Amygdala (tissue), 56 donors: Measurements from ENCODE around the gene SPACDR.
"Not testable (repeated sequence)": the region's sequence is repeated elsewhere in the genome, so short reads cannot be mapped to it uniquely, and the experiment has no call there.

ENCODE experiments used
- DNase-seq, 56 donors: peaks; one replicate each; lab custom pipeline; 2025; lab: John Stamatoyannopoulos, UW

SPACDR gene

GRCh38 chr7:100464210-100464660 is at the start of gene SPACDR:
Gene SPACDR (minus strand): TSS chr7:100464260. CDS start chr7:100464025, 235 bp downstream.
- DNase-seq = no peak

DNA sequence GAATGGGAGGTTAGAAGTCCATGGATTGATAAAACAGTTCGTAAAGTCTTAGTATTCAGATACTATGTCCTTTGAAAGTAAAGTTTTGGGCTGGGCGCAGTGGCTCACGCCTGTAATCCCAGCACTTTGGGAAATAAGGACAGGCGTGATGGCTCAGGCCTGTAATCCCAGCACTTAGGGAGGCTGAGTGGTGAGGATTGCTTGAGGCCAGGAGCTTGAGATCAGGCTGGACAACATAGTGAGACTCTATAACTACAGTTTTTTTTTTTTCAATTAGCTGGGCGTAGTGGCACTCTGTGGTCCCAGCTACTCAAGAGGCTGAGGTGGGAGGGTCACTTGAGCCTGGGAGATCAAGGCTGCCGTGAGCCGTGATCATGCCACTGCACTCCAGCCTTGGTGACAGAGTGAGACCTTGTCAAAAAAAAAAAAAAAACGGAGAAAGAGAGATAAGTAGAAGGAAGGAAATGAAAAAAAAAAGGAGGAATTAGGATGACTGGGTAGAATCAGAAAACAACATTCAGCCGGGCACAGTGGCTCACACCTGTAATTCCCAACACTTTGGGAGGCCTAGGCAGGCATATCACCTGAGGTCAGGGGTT is 49.3 kb upstream of the SPACDR start:
- no peak for DNase-seq

DNA sequence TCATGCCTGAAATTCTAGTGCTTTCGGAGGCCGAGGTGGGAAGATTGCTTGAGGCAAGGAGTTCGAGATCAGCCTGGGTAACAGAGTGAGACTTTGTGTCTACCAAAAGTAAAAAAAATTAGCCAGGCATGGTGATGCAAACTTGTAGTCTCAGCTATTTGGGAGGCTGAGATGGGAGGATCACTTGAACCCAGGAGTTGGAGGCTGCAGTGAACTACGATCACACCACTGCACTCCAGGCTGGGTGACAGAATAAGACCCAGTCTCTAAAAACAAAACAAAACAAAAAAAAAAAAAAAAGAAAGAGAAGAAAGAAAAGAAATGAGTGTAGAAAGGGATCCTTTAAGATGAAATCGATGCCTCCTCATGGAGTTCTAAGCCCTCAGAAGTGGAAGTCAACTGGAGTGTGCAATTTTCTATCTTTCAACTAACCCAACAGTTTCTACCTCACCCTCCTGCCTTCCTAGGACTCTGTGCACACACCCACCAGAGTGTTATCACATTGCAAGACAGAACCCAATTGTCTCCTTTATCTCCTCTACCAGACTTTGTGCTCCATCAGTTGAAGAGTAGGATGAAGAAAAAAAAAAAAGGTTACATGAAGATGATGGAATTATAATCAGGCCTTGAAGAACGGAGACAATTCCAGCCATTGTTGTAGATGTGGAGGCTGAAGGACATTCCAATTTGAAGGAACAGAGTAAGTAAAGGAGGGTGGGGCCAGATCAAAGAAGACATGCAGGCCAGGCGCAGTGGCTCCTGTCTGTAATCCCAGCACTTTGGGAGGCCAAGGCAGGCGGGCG is 46.6 kb upstream of the SPACDR start:
- no peak for DNase-seq

- DNase-seq = peak in 3 of 56 donors; percentile 4 to 25 (median 16)
These were observed 45.2 kb upstream of the SPACDR start for GRCh38 chr7:100509231-100509630.

DNA sequence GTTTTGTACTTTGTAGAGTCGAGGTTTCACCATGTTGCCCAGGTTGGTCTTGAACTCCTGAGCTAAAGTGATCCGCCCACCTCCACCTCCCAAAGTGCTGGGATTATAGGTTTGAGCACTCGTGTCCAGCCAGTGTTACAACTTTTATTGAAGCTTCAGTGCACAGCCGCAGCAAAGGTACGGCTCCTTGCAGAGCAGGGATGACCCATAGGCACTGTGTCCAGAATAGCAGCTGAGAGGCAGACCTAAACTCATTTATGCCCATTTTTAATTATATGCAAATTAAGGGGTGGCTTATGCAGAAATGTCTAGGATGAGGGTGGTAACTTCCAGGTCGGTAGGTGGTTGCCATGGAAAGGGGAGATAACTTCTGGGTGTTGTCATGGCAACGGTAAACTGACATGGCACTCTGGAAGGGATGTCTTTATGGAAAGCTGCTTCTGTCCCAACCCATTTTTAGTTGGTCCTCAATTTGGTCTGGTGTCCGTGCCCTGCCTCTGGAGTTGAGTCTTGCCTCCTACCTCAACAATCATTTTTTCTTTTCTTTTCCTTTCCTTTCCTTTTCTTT is 42.4 kb upstream of the SPACDR start:
- DNase-seq = no peak

DNA sequence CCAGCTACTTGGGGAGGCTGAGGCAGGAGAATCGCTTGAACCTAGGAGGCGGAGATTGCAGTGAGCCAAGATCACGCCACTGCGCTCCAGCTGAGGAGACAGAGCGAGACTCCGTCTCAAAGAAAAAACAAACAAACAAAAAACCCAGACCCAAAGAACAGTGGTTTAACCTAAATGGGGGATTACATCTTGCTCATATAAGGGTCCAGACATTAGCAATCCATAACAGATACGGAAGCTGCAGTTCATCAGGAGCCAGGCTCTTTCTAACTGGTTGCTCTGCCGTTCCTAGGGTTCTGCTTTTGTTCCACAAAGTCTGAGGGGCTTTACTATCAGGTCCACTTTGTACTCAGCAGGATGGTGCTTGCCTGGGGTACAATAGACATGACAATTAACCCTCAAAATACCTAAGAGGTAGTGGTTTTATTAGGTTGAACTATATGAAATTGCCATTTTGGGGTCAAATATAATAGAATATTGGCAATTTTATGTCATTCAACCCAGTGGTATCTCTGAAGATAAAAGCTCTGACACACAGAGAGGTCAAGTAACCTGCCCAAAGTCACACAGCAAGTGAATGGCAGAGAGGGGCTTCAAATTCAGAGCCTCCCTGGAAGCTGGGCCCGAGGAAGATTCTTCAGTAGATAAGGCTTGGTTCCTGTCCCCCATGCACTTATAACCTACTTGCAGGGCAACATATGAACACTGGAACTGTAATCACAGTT is 41.0 kb upstream of the SPACDR start:
- DNase-seq = no peak

GRCh38 chr7:100504031-100504430 is 40.0 kb upstream of the SPACDR start:
- DNase-seq = not testable (repeated sequence)

- not testable (repeated sequence) for DNase-seq
These were observed 36.7 kb upstream of the SPACDR start for GRCh38 chr7:100500743-100501142.

DNA sequence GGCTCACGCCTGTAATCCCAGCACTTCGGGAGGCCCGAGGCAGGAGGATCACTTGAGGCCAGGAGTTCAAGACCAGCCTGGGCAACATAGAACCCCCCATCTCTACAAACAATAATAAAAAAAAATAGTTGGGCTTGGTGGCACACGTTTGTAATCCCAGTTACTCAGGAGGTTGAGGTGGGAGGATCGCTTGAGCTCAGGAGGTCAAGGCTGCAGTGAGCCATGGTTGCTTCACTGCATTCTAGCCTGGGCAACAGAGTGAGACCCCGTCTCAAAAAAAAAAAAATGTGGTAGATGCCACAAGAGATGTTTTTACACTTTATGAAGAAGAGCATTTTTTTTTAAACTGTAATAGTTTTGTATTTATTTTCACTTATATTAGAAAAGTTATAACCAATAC is 32.4 kb upstream of the SPACDR start:
- DNase-seq = no peak

- DNase-seq = peak in 37 of 56 donors; percentile 17 to 76 (median 47)
These were observed 29.6 kb upstream of the SPACDR start for GRCh38 chr7:100493476-100494264.

GRCh38 chr7:100492738-100493475 is 28.8 kb upstream of the SPACDR start:
- no peak for DNase-seq

DNA sequence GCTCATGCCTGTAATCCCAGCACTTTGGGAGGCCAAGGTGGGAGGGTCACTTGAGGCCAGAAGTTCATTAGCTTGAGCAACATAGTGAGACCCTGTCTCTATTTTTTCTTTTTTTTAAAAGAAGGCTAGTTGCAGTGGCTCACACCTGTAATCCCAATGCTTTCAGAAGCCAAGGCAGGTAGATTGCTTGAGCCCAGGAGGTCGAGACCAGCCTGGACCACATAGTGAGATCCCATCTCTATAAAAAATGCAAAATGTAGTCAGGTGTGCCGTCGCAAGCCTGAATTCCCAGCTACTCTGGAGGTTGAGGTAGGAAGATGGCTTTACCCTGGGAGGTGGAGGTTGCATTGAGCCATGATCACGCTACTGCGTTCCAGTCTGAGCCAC is 27.1 kb upstream of the SPACDR start:
- DNase-seq = no peak

GRCh38 chr7:100490483-100491191 is 26.6 kb upstream of the SPACDR start:
- no peak for DNase-seq

DNA sequence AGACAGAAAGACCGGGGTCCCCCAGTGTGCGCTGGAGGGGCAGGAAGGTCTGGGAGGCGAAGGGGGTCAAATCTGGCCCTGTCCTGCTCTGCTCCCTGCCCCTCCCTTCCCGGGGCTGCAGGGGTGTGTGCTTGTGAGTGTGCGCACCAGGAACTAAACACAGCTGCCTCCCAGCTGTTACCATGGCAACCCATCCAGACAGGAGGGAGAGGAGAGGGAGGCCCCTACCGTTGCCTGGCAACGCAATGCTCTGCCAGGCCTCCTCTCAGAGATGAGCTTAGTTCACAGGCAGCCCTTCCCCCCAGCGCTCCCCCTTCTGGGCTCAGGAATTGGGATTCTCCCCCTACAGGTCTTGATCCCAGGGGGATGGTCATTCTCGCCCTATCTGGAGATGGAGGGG is 25.8 kb upstream of the SPACDR start:
- DNase-seq = peak in 54 of 56 donors; percentile 32 to 97 (median 87)

GRCh38 chr7:100489121-100489520 is 25.1 kb upstream of the SPACDR start:
- DNase-seq = no peak

GRCh38 chr7:100488333-100489095 is 24.5 kb upstream of the SPACDR start:
- no peak for DNase-seq

DNA sequence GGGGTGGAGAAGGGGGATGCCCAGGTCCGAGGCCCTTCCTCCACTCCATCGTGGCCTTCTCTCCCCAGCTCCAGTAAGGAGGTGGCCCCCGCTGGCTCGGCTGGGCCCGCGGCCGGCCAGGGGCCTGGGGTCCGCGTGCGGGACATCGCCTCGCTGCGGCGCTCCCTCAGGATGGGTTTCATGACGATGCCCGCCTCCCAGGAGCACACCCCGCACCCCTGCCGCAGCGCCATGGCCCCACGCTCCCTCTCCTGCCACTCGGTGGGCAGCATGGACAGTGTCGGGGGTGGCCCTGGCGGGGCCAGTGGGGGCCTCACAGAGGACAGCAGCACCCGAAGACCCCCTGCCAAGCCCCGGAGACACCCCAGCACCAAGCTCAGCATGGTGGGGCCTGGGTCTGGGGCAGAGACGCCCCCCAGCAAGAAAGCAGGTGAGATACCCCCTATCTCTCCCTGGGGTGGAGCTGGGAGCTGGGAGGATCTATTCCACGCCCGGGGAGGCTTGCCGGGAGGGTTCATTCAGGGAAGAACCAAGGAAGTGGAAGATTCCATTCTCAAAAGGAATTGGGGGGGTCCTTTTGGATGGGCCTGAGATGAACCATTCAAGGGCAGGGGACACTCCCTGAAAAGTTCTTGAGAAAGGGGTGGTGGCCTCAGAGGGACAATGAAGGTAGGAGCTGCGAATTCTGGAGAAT is 22.8 kb upstream of the SPACDR start:
- peak in 7 of 56 donors; percentile 9 to 30 (median 15) for DNase-seq
